HG02840 (cell line): ENCODE measurements around the gene HHLA2.

Experiments
- ATAC-seq: cut with Tn5 transposase; IDR thresholded peaks from one replicate; pipeline ENCODE4 v1.9.1; 2021; ENCODE audit warnings: mild to moderate bottlenecking, moderate library complexity, moderate number of reproducible peaks; ENCODE audit not compliant: unreplicated experiment, low FRiP score

The HHLA2 gene

DNA sequence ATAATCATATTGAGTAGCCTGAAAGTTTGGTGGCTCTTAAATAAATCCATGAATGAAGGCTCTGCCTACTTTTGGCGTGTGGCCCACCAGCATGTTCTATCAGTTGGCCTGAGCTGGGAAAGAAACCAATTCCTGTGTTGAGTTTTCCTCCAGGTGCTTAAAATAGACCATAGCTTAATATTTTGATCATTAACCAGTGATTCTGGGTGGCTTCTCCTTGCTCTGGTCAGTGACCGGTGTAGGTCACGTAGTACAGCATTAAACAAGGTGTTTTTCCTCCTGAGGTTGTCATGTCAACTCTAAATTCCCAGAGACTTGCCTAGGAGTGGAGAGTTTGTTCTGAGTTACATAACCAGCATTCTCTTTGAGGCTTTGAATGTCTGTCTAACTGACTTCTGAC is 1.3 kb downstream of the HHLA2 start:
- no peak for ATAC-seq

GRCh38 chr3:108298056-108298455 is 1.7 kb downstream of the HHLA2 start:
- ATAC-seq: no peak

DNA sequence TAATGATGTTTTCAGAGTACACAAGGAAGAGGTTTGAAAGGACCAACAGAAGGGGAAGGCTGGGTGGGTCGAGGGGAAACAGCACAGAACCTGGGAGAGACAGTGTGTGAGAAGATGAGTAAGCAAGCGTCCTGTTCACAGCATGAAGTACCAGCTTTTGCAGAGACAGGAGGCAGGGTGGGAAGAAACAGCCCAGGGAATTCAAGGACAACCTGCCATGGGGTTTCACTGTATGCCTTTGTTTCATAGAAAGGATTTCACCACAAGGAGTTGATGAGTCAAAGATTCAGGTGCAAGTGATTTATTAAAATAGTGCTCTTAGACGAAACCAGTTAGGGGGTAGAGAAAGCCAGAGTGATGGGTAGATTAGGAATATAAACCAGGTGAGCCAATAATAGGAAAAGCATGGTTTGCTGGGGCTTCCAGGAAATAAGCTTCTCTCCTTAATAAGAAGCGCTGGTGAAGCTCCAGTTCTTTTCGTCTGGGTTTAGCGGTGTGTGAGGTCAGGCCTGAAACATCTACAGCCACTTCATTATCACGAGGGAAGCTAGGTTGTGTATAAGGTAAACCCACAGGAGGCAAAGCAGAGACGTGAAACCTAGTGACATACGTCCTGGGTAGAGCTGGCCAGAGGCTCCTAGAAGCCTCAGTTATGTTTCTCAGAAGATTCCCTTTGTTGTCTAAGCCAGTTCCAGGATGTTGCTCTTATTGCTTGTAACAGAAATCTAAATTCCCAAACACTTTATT is 3.9 kb downstream of the HHLA2 start:
- no peak for ATAC-seq

DNA sequence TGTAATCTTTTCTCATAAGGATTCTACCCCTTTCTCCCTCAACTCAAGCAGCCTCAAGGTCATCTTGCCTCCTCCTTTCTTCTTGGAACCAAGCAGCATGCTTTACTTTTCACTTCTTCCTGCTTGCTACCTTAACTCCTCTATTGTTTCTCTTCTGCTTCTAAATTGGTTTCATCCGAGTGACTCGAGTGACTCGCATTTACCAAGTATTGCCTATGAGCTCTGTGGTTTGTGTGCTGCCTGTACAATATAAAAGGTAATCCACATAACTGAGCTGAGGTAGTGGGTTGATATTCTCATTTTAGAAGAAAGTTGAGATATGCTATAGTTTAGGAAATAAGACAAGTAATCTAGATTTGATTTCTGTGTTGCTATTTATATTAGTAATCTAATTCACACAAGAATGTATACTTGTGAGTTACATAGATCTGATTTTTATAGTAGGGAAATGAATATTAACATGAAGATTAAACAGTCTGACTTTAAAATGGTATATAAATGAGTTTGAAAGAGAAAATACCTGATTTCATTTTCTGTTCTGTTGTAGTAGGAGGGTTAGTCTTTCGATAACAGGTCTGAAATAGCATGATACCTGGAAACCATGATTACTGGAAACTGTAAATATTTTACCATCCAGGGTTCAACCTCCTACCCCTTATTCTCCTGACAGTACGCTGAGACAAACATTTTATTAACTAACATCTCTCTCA is 5.5 kb downstream of the HHLA2 start:
- ATAC-seq: no peak

GRCh38 chr3:108302570-108302969 is 6.2 kb downstream of the HHLA2 start:
- ATAC-seq: no peak

DNA sequence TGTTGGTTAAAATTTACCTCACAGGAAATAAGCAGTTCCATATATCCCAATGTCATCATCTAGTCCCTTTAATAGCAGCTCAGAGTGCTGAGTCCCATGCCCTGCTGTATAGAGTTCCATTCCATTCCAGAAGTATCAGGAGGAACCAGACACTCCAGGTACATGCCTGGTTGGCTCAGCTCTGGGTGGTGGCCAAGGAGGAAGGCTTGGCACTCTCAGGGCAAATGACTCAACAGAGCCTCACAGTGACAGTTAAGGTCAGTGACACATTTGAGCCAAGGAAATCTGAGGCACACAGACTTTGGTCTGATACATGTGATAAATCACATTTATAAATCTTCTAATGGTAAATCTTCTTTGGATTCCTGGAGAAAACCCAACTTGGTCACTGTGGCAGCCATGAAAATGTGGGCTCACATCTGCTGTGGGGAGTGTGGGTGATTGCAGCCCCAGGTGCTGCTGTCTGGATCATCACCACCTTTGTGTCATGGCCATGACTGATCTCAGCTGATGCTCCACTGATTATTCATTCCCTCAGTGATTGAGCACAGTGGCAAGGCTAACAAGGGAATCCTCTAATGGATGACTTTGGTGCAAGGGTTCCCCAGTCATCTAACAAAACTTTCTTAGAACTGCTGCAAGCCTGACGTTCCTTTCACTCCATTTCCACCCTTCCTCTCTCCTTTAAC is 9.3 kb downstream of the HHLA2 start:
- no peak for ATAC-seq

DNA sequence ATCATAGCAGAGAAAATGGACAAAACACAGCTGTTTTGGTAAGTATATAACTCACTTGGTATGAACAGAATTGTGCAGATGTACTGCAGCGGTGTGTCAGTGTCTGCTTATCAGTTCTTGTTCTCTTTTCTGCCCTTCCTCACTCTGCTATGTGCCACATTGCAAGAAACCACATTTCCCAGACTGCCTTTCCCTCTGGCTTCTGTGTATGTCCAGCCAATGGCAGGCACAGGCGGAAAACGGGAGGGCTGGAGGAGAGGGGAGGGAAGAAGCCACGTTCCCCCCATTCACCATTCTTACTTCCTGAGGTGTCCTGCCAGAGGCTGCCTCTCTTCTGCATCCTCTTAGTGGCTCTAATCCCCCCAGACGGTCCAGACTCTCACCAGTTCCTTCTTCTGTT is 15.4 kb downstream of the HHLA2 start:
- ATAC-seq: no peak

- ATAC-seq: no peak
Measured at GRCh38 chr3:108312656-108313055, 16.3 kb downstream of the HHLA2 start.

- ATAC-seq: no peak
Measured at GRCh38 chr3:108315767-108316301, 19.5 kb downstream of the HHLA2 start.

- no peak for ATAC-seq
Measured at GRCh38 chr3:108319428-108320082, 23.2 kb downstream of the HHLA2 start.

DNA sequence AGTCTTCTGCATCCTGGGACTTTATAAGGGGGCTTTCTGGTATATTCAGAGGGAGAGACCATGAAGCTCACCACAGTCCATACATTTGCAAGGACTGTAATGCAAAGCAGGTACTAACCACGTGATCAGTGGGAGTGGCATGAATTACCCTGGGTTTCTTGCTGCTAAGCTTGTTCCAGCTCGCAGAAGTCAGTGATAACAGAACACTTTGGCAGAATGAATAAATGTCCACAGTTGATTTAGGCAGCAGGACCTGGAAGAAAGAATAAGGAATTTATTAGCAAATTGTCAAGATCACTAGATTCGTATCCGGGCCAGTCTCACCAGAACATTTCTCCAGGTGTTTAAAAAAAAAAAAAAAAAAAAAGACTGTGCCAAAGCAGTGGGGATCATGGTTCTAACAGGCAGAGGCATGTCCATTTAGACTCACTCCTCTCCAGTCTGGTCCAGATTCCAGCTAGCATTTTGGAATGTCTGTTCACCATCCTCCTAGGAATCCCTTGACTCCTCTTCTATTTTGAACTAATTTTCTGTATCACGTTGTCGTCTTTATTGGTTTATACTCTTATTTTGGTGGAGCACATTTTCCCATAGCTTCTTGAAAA is 24.5 kb downstream of the HHLA2 start:
- no peak for ATAC-seq

DNA sequence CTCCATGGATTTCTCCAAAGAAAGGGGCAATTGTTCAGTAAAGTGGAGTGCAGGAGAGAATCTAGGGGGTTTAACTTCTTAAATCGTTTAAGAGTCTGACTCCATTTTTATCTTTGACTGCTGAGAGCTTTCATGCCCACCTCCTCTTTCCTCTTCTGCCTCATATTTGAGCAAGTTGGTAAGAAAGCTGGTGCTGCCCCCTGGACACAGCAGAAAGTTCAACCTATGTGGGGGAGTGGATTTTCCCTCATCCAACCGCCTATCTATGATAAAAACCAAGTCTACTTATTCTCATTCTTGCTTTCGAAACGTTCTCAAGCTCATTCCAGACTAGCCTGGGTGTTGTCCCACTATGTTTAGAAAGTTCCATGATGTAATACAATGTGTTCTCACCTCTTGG is 26.0 kb downstream of the HHLA2 start:
- ATAC-seq: no peak

- ATAC-seq: no peak
Measured at GRCh38 chr3:108324177-108324576, 27.8 kb downstream of the HHLA2 start.

GRCh38 chr3:108327168-108327567 is 30.8 kb downstream of the HHLA2 start:
- ATAC-seq: no peak

DNA sequence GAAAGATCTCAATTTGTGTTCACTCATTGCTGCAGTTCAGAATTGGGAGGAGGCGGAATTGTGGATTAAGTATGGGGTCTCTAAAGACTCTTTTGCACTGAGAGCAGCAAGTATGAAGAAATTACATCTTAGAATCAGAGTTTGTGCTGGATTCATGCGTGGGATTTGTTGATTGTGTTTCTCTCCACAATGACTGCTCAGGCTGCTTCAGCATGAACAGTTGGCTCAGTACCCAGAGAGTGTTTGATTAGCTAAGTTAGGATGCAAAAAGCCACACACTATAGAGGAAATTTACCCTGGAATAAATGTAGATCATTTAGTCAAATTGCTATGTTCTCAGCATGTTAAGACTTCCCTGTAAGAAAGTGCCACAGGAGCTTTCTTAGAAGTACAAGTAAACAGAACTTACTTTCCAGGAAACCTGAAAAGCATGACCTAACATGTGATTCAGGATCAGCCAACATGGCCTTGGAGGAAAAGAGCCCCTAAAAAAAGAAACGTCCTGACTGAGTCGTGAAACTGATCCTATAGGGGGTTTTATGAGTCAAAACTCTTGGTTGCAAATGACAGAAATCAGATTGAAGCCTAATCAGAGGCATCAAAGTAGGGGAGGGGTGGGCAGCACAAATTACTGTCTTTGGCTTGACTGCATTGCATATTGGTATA is 32.6 kb downstream of the HHLA2 start:
- ATAC-seq: no peak

GRCh38 chr3:108329508-108329907 is 33.2 kb downstream of the HHLA2 start:
- ATAC-seq: no peak

DNA sequence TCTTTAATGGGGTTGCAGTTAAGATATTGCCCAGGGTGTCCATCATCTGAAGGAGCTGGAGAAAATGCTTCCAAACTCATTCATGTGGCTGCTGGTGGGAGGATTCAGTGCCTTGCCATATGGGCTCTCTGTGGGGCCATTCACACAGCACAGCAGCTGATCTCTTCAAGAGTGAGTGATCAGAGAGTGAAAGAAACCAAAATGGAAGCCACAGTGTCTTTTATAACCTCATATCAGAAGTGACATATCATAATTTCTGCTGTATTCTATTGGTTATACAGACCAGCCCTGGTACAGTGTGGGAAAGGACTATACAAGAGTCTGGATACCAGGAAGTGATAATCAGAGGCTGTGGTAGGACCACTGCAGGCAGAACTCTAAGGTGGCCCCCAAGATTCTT is 33.6 kb downstream of the HHLA2 start:
- no peak for ATAC-seq

- ATAC-seq: no peak
Measured at GRCh38 chr3:108331792-108332191, 35.4 kb downstream of the HHLA2 start.

DNA sequence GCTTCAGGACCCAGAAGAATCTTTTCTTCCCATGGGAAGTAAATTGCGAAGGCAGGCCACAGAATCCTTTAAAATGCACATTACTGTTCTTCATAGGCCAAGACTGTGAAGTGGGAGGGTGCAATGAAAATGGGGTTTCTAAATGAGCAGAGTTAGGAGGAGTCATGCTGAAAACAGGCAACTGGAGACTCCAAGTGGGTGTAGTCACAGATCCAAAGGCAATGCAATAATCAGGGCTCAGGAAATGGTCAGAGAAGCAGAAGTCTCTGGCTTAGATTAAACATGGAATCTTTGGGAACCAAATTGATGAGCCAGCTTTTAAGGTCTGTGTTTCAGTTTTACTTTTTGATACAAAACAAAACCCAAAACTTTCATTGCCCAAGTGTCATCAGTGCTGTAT is 37.6 kb downstream of the HHLA2 start:
- ATAC-seq: no peak

GRCh38 chr3:108334701-108335100 is 38.4 kb downstream of the HHLA2 start:
- no peak for ATAC-seq
